GM18505 (cell line): ENCODE data around the gene HSPA6.
"Not testable (repeated sequence)": the region's sequence is repeated elsewhere in the genome, so short reads cannot be mapped to it uniquely, and the experiment has no call there.

ENCODE experiments used
- ATAC-seq: cut with Tn5 transposase; IDR thresholded peaks from one replicate; pipeline ENCODE4 v1.9.1; 2021; ENCODE audit not compliant: unreplicated experiment
- POLR2A ChIP-seq: IDR thresholded peaks from 4 replicates; pipeline ENCODE4 v1.6.1; 2011; ENCODE audit warnings: borderline replicate concordance; ENCODE audit not compliant: insufficient read depth, insufficient read length; ENCODE audit errors: extremely low read depth

HSPA6 gene

DNA sequence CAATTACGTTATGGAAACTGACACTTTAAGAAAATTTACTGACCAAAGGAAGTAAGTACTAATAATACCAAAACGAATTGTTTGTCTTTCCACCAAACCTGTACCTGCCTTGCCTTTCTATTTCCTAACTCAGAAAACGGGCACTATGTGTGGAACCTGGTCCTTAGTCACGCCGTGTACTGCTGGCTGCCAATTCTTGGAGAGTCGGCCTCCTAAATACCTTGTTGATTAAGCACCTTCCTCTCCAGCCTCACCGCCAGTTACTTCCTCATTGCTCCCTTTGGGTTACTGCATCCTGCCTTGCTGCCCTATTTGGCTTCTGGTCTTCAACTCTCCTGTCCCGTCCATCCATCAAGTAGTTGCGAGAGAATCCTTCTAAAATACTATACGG is 16.2 kb downstream of the HSPA6 start:
- ATAC-seq, result not testable (repeated sequence)

DNA sequence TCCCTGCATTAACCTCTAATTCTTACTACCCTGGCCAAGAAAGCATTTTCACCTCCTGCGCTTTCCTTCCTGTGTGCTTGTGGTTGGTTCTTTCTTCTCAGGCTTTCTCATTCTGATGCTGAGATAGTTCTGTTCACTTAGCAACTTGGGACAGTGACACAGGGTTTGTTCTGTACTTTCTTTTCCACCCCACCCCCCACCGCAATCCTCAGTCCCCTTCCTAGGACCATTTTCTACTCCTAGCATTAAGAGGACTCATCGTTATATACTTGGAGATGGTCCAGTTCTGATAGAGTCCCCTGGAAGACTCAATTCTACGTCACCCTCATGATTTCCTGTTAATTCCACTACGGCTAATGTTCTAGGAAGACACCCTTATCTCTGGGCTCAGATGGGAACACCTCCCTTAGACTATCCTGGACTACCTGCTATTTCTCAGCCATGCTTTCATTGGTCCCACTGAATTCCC is 17.8 kb downstream of the HSPA6 start:
- peak; percentile 44 for ATAC-seq

DNA sequence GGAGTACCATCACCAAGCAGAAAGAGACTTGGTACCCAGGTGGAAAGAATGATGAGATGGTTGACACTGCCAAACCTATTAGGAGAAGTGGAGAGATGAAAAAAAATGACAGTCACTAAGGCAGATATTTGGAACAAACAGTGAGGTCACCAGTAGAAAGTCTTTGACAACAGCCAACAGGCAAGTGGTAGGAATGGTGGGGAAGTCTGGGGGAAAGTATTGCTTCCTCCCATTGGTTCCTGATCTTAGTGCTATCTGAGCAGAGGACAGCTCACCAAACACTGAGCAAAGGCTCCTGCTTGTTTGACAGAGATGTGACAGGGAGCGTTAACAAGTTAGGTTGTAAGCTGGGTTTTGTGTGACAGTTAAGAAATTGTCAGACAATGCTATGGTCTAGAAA is 18.8 kb downstream of the HSPA6 start:
- ATAC-seq, result not testable (repeated sequence)

DNA sequence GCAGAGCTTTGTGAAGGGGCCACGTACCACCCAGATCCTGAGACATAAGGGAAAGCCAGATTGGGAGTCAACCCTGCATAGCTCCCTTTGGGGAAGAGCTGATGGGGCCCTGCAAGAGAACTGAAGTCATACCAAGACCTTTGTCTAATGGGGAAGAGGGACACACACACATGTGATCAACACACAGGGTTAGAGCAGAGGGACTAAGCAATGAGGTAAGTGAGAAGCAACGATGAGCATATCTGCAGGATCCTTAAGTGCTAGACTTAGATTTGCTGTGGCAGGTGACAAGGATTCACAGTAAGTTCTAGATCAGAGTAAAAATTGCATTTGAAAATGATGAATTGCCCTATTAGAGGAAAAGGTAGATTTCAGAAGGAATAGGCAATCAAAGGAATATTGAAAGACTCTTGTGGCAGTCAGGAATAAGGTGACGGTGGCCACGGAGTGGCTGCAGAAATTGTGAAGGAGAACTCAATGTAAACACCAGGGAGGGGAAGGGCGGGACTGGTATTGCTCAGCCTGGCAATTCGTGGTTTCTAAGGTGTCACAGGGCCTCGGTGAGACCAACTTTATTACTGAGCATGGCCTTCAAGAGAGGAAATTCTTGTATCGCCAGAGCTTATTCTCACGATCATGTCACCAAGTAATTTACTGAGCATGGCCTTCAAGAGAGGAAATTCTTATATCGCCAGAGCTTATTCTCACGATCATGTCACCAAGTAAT is 20.8 kb downstream of the HSPA6 start:
- ATAC-seq, result not testable (repeated sequence)

DNA sequence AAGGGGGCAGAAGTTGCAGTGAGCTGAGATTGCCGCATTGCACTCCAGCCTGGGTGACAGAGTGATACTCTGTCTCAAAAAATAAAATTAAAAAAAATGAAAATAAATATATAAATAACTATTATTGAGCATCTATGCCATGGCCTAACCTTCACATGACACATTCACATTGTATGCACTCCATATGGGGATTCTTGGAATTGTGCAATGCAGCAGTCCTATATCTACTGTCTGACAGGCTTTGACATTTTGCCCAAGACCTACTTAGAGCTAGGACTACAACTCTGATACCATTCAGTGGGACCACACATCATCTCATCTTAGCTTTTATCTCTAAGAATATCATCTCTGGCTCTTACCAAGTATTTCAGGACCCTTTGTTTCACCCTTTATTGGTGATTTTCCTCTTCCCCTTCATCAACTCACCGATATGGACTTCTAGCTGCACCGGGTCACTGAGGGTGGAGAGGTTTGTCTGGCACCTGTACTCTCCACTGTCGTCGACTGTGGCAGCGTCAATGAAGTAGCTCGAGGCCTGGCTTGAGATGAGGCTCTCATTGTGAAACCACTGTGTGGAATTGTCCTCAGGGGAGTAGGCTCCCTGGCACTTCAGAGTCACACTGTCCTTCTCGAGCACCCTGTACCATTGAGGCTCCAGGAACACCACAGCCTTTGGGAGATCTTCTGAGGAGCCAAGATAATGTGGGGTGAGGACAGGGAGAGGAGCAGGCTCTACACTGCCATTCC is 23.8 kb downstream of the HSPA6 start:
- ATAC-seq, result not testable (repeated sequence)

DNA sequence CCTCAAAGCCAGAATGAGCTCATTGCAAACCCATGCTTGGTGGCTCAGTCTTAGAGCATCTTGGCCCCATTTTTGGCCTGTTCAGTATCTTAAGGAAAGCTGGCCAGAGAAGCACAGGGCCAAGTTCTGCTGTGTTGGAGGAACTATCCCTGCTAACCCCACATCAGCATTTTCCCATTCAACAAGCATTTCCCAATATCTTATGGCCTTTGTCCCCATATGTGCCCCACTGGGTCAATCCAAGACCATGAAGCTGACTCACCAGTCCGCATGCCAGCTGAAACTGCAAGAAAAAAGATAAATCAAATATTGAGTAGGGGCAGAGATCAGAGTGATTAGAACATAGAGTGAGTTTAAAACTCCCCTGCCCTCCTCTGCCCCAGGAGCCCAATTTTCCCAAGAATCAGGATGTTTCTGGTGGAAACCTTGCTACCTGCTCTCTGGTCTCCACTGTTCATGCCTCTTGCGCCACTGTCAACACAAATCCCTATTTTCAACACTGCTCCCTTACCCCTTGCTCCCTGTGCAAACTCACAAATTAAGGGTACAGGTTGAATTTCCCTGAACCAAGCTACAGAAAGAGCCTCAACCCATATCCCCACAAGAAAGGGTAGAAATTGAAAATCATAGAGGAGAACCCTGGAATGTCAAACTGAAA is 24.5 kb downstream of the HSPA6 start:
- ATAC-seq, result not testable (repeated sequence)

DNA sequence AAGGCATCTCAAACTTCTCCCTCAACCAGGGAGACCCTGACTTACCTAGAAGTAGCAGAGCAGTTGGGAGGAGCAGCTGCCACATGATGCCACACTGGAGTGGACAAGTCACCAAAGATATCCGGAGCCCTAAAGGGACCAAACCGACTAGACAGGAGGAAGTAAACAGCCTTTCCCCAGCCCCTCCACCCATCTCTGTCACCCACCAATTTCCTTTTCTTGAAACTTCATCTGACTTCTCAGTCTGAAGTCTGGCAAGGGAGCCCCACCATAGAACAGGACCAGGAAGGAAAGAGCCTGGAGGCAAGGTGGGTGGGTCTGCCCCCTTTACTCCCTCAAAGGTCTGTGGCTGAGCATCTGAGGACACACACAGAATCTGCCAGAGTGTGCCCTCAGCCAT is 25.3 kb downstream of the HSPA6 start, which contains the start of gene FCGR3A:
TSS of gene FCGR3A (minus strand) at position 167 of the 400 bp plus-strand sequence. CDS start at position 85, 82 bp downstream.
- no peak for TF ChIP-seq POLR2A
- no peak for ATAC-seq

DNA sequence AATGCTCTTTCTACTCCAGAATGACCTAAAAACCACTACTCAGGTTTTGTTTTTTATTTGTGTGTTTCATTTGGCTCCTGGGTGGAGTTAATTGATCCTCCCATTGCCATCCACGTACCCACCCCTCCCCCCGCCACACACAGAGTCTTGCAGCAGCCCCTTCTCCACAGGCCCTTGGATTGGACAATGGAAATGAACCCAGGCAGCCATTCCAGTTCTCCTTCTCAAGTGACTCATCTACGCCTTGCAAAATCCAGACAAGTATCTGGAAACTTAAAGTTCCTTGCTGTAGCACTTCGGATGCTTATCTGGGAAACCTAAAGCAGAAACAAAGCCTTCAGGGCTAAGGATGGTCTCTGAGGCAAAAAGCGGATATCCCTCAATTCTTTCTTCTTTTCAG is 26.6 kb downstream of the HSPA6 start:
- not testable (repeated sequence) for ATAC-seq

DNA sequence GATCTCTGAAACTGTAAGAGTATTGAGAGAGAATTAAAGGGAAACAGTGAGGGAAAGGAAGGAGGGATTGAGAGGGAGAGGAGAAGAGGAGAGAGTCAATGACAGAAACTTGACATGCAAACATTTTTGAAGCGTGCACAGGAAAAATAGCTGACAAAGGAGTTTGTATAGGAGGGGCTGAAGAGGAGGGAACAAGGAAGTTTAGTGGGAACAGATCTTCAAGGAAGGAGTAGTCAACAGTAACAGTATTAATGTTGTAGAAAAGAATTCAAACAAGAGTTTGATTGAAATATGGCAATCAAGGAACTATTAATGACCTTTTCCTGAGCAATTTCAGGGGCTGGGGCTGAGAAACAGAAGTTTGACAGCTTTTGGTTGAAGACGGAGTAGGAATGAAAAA is 29.3 kb downstream of the HSPA6 start:
- ATAC-seq, result not testable (repeated sequence)

DNA sequence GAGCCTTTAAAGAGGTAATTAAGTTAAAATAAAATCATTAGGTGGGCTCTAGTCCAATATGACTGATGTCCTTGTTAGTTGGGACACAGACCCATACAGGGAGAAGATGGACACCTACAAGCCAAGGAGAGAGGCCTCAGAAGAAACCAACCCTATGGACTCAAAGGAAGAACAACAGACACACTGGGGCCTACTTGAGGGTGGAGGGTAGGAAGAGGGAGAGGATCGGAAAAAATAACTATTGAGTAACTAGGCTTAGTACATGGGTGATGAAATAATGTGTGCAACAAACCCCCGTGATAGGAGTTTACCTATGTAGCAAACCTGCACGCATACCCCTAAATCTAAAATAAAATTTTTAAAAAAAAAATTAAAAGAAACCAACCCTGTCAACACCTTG is 30.0 kb downstream of the HSPA6 start:
- not testable (repeated sequence) for ATAC-seq

DNA sequence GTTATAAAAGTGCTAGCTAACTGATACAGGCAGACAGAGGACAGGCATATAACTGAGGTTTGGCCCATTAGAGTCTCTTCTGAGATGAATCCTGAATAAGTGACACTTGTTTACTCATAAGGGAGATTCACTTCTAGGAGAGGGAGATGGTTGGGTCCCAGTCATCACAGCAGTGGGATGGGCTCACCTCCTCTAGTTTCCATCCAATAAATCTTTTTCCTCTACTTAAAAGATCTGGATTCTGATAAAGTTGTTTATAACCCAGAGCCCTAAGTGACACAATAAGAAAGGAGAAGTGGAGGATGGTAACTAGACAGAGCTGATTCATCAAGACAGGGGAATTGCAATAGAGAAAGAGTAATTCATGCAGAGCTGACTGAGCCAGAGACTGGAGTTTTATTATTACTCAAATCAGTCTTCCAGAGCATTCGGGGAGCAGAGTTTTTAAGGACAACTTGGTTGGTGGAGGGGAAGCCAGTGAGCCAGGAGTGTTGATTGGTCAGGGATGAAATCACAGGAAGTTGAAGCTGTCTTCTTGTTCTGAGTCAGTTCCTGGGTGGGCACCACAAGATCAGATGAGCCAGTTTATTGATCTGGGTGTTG is 30.6 kb downstream of the HSPA6 start:
- not testable (repeated sequence) for ATAC-seq

DNA sequence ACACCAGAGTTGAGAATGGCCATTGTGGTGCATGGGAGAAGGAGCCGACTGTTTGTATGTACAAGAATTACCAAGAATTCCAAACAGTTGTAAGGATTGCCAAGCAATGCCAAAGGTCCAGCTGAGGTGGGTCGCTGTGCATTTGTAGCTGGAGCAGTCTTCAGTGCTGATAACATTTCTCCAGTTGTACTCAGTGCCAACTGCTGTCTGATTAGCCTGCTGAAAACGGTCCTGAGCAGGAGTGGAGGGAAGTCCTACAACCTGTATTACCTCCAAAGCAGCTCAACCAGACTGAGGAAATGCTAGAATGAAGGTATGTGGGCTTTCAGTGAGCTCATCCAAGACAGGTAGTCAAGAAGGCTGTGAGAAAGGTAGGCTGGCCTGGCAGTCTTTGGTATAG is 31.8 kb downstream of the HSPA6 start:
- not testable (repeated sequence) for ATAC-seq

DNA sequence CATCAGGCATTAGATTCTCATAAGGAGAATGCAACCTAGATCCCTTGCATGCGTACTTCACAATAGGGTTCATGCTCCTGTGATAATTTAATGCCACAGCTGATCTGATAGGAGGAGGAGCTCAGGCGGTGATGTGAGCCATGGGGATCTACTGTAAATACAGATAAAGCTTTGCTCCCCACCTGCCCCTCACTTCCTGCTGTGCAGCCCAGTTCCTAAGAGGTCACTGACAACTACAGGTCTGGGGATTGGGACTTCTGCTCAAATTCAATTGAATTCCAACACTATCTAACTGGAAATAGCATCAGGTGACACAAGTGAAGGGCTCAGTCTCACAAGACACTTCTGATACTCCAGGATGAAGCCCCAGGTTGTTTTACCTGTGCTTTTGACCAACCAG is 32.6 kb downstream of the HSPA6 start:
- ATAC-seq, result not testable (repeated sequence)

DNA sequence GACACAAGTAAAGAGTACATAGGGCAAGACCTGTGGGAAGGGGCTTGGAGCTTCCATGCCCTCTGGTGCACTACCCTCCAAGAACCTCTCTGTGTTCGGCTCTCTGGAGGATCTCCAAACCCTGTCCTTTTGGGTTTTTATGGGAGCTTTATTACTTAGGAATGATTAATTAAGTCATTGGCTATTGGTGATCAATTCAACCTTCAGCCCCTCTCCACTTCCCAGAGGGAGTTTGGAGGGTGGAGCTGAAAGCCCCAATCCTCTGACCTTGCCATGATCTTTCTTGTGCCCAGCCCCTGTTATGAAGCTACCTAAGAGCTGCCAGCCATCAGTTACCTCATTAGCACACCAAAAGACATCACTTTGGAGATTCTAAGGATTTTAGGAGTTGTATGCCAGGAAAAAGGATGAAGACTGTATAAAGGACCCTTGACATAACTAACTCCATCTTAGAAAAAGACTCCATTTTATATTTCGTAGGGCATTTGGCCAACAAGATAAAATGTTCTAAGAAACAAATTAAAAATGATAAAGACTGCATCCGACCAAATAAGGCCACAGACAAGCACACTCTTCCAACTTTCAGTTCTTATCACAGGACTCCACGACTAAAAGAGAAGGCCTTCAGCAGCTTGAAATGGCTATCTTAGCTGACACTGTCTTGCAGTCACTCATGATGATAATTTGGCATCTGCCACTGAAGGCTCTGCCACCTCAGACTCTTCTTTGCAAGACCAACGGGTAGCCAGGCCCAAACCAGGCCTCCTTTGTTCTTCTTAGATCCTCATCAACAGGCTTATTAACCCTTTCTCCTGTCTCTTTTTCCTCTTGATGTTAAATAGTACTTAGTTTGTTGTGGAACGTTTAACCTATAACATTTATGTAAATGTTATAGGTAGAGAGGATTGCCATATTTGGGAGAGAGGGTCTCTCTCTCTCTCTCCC is 33.4 kb downstream of the HSPA6 start:
- not testable (repeated sequence) for ATAC-seq

DNA sequence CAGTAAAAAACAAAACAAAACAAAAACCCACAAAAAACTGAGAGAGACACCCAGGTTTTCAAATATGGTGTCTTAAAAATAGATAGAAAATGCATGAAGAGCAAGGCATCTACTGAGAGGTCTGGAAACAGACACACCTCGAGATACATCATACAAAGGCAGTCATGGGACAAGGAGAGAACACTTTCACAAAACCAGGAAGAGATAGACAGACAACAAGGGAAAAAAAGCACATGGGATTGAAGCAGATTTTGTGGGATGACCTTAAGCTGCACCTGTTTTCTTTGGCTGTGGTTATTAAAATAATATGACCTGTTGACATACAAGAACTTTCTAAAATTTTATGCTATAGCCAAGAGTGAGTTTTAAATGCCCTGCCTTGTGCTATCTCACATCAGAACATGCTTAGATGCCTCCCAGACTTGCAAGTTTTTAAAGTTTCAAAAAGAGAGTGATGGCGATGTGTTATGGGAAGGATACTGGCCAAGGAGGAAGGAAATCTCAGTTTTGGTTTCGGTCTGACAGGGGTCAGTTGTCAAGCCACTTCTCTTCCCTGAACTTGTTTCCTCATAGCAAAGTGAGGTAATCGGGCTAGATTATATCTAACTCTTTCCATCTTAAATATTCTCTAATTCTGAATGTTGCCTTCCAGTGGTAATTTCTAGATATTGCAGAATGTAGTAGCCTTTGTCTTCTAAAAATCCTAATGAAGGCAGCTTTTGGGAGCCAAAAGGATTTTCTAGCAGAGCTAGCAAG is 36.8 kb downstream of the HSPA6 start:
- ATAC-seq, result not testable (repeated sequence)

DNA sequence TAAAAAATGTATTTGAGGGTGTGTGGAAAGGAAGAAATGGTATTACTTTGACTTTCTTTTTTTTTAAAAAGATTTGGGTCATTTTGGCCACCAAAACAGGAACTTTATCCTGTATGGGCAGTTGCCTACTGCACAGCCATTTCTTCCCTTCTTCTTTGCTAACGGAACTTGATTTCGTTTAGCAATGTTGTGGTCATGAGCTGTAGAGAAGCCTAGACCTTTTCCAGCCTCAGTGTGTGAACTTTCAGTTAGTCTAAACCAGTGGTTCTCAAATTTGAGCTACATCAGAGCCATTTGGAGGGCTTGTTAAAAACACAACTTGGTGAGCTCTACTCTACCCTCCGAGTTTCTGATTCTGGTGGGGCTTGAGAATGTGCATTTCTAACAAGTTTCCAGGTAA is 38.1 kb downstream of the HSPA6 start:
- not testable (repeated sequence) for ATAC-seq

DNA sequence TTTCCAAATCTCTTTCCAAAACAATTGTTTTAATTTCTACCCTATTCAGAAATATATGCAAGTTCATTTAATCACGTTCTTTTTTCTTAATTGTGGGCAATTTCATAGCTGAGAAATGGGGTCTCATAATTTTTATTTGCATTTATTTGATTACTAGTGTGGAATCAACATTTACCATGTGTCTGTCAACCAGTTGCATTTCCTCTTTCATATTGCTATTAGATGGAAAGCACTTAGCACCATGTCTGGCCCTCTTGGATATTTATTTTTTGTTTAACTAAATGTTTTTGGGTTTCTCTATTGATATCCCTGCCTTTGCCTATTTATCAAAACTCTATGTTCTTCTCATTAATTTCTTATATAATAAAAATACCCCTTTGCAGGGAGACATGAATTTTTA is 39.2 kb downstream of the HSPA6 start:
- ATAC-seq, result not testable (repeated sequence)

DNA sequence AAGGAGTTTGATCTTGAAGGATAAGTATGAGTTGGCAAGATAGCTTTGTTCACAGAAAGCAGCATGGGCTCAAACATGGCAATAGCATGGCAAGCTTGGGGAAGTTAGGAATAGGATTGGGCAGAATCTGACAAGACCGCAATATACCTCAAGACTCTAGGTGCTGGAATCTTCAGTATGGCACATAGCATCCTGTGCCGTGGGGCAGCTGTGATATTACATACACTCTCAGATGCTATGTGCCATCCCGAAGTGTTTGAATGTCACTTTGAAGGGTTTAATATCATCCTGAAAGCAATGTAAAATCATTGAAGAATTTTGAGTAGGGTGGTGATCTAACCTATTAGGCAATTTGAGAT is 42.2 kb downstream of the HSPA6 start:
- not testable (repeated sequence) for ATAC-seq

DNA sequence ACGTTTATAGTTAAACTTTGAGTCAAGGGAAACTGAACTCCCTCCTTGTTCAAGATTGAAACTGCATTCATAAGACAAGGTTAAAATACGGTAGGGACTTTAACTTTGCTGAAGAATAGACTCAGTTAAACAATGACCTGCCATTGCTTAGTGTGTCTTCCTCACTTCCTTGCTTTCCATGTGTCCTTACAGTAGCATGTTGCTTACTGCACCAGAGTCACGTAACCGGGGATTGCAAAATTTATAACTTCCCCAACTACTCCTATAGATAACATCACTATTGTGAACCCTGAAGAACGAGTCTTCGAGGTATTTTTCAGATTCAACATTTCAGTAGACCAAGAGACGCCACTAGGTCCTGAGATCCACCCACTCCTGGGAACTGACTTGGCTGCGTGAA is 47.4 kb downstream of the HSPA6 start:
- not testable (repeated sequence) for ATAC-seq
